Neural crest cell (in vitro differentiated cells): Measurements from ENCODE around the gene DEDD. TPM values are rescaled to one million over a fixed set of nuclear protein-coding genes. Genes with fewer than 3 reads are reported as not detected.

ENCODE experiments used
- DNase-seq: peaks from one replicate; pipeline ENCODE4 v3.0.0; 2021; ENCODE audit warnings: low read depth, mixed read lengths, low spot score
- H3K27ac Mint-ChIP-seq: one replicate; pipeline ENCODE4 v1.8.0; 2021; ENCODE audit warnings: mild to moderate bottlenecking, mixed read lengths; ENCODE audit not compliant: unreplicated experiment
- H3K27me3 Mint-ChIP-seq: 2 replicates; pipeline ENCODE4 v1.8.0; 2021; ENCODE audit warnings: low read depth, mild to moderate bottlenecking, mixed read lengths
- H3K36me3 Mint-ChIP-seq: 2 replicates; pipeline ENCODE4 v1.8.0; 2021; ENCODE audit warnings: low read depth, mild to moderate bottlenecking, mixed read lengths
- H3K4me1 Mint-ChIP-seq: 2 replicates; pipeline ENCODE4 v1.8.0; 2021; ENCODE audit warnings: mixed read lengths
- H3K4me3 Mint-ChIP-seq: one replicate; pipeline ENCODE4 v1.8.0; 2021; ENCODE audit warnings: mild to moderate bottlenecking, mixed read lengths
- H3K9me3 Mint-ChIP-seq: 2 replicates; pipeline ENCODE4 v1.8.0; 2021; ENCODE audit warnings: mixed read lengths
- total RNA-seq: library from RNA; stranded (reverse); gene quantifications from 2 replicates; pipeline ENCODE4 v1.2.1, GENCODE V29; 2021
- TF ChIP-seq, protein P1 (sequence below): fragments of 200-600 bp; sonication (generic); conservative IDR thresholded peaks from 2 replicates; pipeline ENCODE4 v1.5.0; 2021; ENCODE audit warnings: antibody characterized with exemption, mild to moderate bottlenecking

Gene DEDD
- total RNA-seq, 1 donor from 2014 or later, result 36.2 TPM

DNA sequence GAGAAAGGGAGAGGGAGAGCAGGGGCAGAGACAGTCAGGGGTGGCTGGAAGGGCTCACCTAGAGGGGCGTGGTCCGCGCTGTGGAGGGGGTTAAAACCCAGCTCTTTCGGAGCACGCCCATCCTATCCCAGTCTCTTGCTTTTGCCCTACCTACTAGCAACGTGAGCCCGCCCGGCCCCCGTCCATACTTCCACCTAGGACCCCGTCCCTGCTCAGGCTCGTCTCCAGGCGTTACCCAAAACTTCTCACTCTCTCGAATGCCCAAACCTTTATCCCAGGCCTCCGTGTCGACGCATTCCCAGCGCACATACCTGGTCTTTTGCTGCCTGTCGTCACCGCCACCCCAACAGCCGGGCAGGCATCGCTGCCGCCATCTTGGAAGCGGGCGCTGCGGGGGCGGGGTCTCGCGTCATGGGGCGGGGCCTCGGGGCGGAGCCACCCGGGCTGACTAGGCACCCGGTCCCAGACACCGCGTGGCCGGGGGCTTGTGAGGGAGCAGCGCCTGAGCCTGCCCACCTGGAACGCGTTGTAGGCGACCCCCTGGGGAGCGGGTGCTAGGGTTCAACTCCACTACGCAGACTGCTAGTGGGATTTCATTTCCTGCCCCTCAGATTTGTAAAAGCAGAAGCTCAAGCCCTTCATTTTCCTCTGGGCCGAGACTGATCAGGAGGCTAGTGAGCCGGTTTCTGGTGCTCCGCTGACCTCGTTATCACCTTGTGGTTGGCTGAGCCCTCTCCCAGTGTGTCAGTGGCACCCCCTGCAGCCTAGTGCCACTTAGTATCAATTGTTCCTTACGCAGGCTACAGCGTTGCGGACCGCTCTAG lies 44.9 kb upstream of the DEDD start, which contains the start of gene B4GALT3:
Gene B4GALT3 (minus strand): TSS at position 396 of the 824 bp plus-strand sequence. CDS start 1,447 bp downstream, outside the sequence.
- H3K27me3 Mint-ChIP-seq, result no peaks in the 10 kb centered on the region
- peaks cover 30% of the 10 kb centered on the region for H3K4me1 Mint-ChIP-seq
- no peaks in the 10 kb centered on the region for H3K36me3 Mint-ChIP-seq
- H3K9me3 Mint-ChIP-seq, result no peaks in the 10 kb centered on the region
- DNase-seq, result peak; percentile 96
- TF ChIP-seq, protein P1, sequence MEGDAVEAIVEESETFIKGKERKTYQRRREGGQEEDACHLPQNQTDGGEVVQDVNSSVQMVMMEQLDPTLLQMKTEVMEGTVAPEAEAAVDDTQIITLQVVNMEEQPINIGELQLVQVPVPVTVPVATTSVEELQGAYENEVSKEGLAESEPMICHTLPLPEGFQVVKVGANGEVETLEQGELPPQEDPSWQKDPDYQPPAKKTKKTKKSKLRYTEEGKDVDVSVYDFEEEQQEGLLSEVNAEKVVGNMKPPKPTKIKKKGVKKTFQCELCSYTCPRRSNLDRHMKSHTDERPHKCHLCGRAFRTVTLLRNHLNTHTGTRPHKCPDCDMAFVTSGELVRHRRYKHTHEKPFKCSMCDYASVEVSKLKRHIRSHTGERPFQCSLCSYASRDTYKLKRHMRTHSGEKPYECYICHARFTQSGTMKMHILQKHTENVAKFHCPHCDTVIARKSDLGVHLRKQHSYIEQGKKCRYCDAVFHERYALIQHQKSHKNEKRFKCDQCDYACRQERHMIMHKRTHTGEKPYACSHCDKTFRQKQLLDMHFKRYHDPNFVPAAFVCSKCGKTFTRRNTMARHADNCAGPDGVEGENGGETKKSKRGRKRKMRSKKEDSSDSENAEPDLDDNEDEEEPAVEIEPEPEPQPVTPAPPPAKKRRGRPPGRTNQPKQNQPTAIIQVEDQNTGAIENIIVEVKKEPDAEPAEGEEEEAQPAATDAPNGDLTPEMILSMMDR, result no peak
- peak within 1 kb of the TSS; percentile 100 for H3K4me3 Mint-ChIP-seq
- peak within 1 kb of the TSS; percentile 100 for H3K27ac Mint-ChIP-seq

DNA sequence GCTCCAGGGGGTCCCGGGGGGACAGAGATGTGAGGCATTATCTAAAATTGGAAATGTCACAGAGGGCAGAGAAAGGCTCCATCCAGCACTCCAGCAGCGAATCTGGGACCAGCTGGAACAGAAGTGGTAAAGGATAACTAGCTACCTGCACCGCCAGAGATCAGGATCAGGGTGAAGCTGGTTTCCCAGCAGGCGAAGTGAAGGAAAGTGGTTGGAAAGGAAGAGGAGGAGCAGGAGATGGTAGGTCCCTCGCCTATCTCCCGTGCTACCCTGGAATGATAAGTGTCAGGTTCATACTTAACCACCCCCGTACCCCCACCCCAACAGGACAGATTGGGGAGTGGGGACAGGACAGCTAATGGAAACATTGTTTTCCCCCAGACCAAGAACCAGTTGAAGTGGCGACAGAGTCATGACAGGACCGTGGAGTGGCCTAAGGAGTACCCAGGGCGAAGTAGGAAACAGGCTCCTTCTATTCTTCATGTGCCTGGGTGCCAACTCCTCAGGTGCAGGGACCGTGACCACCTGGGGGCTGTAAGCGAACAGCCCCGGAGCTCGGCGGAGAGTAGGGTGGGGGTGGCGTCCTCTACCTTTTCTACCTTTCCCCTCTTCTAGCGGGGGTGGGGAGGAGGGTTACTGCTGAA lies 44.1 kb upstream of the DEDD start:
- Mint-ChIP-seq H3K4me3 (peak overlapping the region; percentile 100), H3K36me3 (no peaks in the 10 kb centered on the region), H3K27me3 (no peaks in the 10 kb centered on the region), H3K27ac (peak overlapping the region; percentile 100), H3K4me1 (peaks cover 30% of the 10 kb centered on the region), H3K9me3 (no peaks in the 10 kb centered on the region)
- TF ChIP-seq, protein P1, result no peak
- DNase-seq, result no peak

DNA sequence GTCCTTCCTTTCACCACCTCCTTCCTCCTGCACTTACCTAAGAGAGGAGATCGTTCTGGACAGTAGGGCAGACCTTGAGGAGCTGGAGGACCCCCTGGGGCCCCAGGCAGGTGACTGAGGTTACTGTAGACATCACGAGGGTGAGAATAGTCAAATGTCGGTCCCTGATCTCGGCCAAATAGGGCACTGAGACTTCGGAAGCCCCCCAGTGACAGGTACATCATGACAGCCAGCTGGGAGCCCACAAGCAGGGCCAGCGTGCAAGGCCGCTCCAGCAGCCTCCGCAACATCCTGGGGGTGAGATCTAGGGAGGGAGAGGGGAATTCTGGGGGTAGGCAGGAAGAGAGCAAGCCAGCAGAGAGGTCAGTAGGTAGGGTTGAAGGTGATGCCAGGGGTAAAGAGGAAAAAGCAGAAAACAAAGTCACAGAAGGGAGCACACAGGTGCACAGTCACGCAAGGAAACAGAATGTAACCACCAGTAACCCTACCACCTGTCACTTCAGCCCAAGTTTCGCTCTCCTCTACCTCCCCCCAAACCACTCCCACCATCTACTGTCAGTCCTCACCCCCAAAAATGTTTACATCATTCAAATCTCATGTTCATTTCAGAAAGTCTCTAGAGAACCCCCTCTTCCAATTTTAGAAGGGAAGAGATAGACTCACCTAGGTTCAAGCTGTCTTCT lies 43.4 kb upstream of the DEDD start:
- Mint-ChIP-seq H3K27me3 (no peaks in the 10 kb centered on the region), H3K4me3 (peak overlapping the region; percentile 100), H3K4me1 (peaks cover 30% of the 10 kb centered on the region), H3K27ac (no peak overlapping the region), H3K36me3 (peaks cover 2% of the 10 kb centered on the region), H3K9me3 (no peaks in the 10 kb centered on the region)
- TF ChIP-seq, protein P1, result no peak
- DNase-seq, result no peak

DNA sequence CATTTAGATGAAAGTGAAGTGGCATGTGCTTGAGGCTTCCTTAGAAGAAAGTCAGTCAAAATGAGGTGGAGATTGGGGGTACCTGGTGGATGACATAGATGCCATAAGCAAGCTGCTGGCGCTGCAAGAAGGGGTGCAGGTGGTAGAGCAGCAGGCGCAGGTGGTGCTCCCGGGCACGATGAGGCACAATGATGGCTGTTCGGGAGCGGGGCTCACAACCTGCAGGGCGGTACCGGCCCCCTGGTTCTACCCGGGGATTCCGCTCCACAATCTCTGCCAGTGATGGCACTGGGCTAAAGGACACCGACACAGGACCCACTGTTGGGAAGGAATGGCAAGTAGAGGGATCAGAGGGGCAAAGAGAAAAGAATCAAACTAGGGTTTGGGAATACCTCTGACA lies 42.4 kb upstream of the DEDD start:
- Mint-ChIP-seq H3K4me1 (peaks cover 30% of the 10 kb centered on the region), H3K9me3 (no peaks in the 10 kb centered on the region), H3K27ac (no peak overlapping the region), H3K36me3 (peaks cover 3% of the 10 kb centered on the region), H3K4me3 (peak overlapping the region; percentile 41), H3K27me3 (no peaks in the 10 kb centered on the region)
- TF ChIP-seq, protein P1, result no peak
- DNase-seq, result no peak

- no peak for DNase-seq
- H3K9me3 Mint-ChIP-seq, result no peaks in the 10 kb centered on the region
- H3K4me1 Mint-ChIP-seq, result peaks cover 30% of the 10 kb centered on the region
- H3K27me3 Mint-ChIP-seq, result no peaks in the 10 kb centered on the region
- H3K36me3 Mint-ChIP-seq, result peaks cover 3% of the 10 kb centered on the region
- peak overlapping the region; percentile 72 for H3K4me3 Mint-ChIP-seq
- no peak overlapping the region for H3K27ac Mint-ChIP-seq
- TF ChIP-seq, protein P1, result no peak
These were observed 41.2 kb upstream of the DEDD start for GRCh38 chr1:161173711-161174110.
